Stomach (tissue), 9 donors: ENCODE measurements around the gene SLC2A10. TPM values are rescaled to one million over a fixed set of nuclear protein-coding genes. Genes with fewer than 3 reads are reported as not detected.

Experiments used
- DNase-seq, 2 donors: peaks; one replicate each; pipeline versions ENCODE4 v3.0.0 to v3.0.0-alpha.2; 2013 to 2019
- H3K27ac ChIP-seq, 5 donors: fragments of 200-600 bp in 4 of 5; sonication (generic) in 4 of 5; one replicate each; pipeline ENCODE4 v1.5.1; 2013 to 2019; ENCODE audit warnings: mild to moderate bottlenecking in 1 of 5, moderate library complexity in 1 of 5
- H3K27me3 ChIP-seq, 3 donors: fragments of 200-600 bp; sonication (generic); one replicate each; pipeline ENCODE4 v1.5.1; 2017 to 2019; ENCODE audit warnings: mixed run types in 1 of 3
- H3K36me3 ChIP-seq, 4 donors: fragments of 200-600 bp; sonication (generic); 1 replicate in 3 of 4; 2 replicates in 1 of 4; pipeline ENCODE4 v1.5.1; 2016 to 2019
- H3K4me1 ChIP-seq, 4 donors: fragments of 200-600 bp; sonication (generic); one replicate each; pipeline ENCODE4 v1.5.1; 2016 to 2019
- H3K4me3 ChIP-seq, 4 donors: fragments of 200-600 bp; sonication (generic) in 3 of 4; one replicate each; pipeline ENCODE4 v1.5.1; 2016 to 2019; ENCODE audit warnings: mild to moderate bottlenecking in 1 of 4
- H3K9me3 ChIP-seq, 4 donors: fragments of 200-600 bp; sonication (generic); one replicate each; pipeline ENCODE4 v1.5.1; 2016 to 2019
- EP300 ChIP-seq: sonication (generic); formaldehyde crosslinking; IDR thresholded peaks from one replicate; pipeline ENCODE4 v1.6.1; 2017; ENCODE audit warnings: antibody characterized with exemption
- POLR2A ChIP-seq, 4 donors: fragments of 450-650 bp; IDR thresholded peaks; one replicate each; pipeline ENCODE4 v1.6.1; 2016; ENCODE audit warnings: antibody characterized with exemption in 4 of 4, control low read depth in 2 of 4, mild to moderate bottlenecking in 1 of 4, moderate library complexity in 1 of 4
- POLR2AphosphoS5 ChIP-seq, 3 donors: sonication (generic); formaldehyde crosslinking; IDR thresholded peaks; one replicate each; pipeline ENCODE4 v1.6.1; 2016; ENCODE audit warnings: antibody characterized with exemption in 3 of 3
- WGBS, 5 donors: extraction: QIAGEN DNeasy Blood & Tissue Kit in 3 of 5; methylation state at CpG; one replicate each; pipeline versions ENCODE4 v1.1.5 to v1.1.7; 2013 to 2018; 5-methylcytosine and 5-hydroxymethylcytosine counted together
- intact Hi-C: fragments of 100-400 bp; cut with DNase I; formaldehyde crosslinking; loops from one replicate; pipeline ENCODE4 v1.15.1; 2023; ENCODE audit warnings: low total_unique reads
- polyA plus RNA-seq, 3 donors: library from polyadenylated mRNA; stranded (reverse); fragments of 200-250 nt; gene quantifications; one replicate each; pipeline ENCODE4 v1.2.3, GENCODE V29; 2013
- total RNA-seq, 5 donors: library from RNA; depleted of rRNA; stranded (reverse); fragments of >200 nt; gene quantifications; one replicate each; pipeline versions ENCODE4 v1.1.0 to v1.2.3, GENCODE V29; 2014 to 2016
- TF ChIP-seq, protein P1 (sequence below), 7 experiments: fragments of 450-650 bp in 4 of 7; fragments of 200-600 bp in 3 of 7; sonication (generic) in 3 of 7; IDR thresholded peaks; one replicate each; pipeline ENCODE4 v1.5.1; 2016 to 2019; ENCODE audit warnings: antibody characterized with exemption in 7 of 7, control low read depth in 2 of 7, mild to moderate bottlenecking in 1 of 7
- donor health status: healthy with polysubstance abuse.
- donor health status: Bipolar disorder and iron deficiency.
- donor health status: healthy.

The SLC2A10 gene
- total and polyA plus RNA-seq, 8 donors: 8.5 to 66.1 (median 21.2) TPM

DNA sequence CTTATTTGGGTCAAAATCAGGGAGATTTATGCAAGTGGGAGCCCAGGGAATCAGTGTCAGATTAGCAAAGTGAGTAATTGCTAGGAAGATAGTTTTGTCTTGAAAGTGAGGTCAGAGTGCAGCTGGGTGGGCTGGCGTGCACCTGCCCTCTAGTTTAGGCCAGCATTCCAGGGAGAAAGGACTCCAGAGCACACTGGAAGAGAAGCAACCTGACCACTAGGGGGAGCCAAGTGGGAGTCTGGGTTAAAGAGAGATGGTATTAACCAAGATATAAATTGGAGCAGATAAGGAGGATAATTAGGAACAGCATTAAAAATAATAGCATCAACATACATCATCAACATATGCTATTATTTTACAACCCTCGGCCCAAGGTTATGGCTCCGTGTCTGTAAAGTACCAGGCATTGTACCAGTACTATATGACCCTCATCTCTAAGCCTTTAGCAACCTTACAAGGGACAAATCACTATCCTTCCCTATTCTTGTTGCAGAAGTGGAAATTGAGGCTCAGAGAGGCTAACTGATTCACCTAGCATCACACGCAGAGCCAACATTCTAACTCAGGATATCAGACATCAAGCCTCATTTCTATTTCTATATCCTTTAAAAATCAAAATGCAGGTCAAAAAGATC is 57.8 kb downstream of the SLC2A10 start:
- intact Hi-C loops: no loop called here
- H3K36me3 ChIP-seq: no peaks in the 10 kb centered on the region
- WGBS, 5 donors: 65 to 72% (median 67%) methylated on average over 4 of the region's 4 CpGs
- H3K9me3 ChIP-seq: no peaks in the 10 kb centered on the region
- peak; percentile 49 to 50 for DNase-seq
- no peak for TF ChIP-seq POLR2A (IDR thresholded peaks at IDR 0.05)
- no peak for TF ChIP-seq EP300
- TF ChIP-seq, protein P1, sequence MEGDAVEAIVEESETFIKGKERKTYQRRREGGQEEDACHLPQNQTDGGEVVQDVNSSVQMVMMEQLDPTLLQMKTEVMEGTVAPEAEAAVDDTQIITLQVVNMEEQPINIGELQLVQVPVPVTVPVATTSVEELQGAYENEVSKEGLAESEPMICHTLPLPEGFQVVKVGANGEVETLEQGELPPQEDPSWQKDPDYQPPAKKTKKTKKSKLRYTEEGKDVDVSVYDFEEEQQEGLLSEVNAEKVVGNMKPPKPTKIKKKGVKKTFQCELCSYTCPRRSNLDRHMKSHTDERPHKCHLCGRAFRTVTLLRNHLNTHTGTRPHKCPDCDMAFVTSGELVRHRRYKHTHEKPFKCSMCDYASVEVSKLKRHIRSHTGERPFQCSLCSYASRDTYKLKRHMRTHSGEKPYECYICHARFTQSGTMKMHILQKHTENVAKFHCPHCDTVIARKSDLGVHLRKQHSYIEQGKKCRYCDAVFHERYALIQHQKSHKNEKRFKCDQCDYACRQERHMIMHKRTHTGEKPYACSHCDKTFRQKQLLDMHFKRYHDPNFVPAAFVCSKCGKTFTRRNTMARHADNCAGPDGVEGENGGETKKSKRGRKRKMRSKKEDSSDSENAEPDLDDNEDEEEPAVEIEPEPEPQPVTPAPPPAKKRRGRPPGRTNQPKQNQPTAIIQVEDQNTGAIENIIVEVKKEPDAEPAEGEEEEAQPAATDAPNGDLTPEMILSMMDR (IDR thresholded peaks at IDR 0.05): peak in 4 of 7 experiments; percentile 36 to 59 (median 49)
- TF ChIP-seq POLR2AphosphoS5 (IDR thresholded peaks at IDR 0.05): no peak
- H3K4me3 ChIP-seq: no peak overlapping the region
- no peaks in the 10 kb centered on the region for H3K4me1 ChIP-seq
- no peak overlapping the region for H3K27ac ChIP-seq
- peaks cover 0 to 34% (median 0%) of the 10 kb centered on the region in 3 donors for H3K27me3 ChIP-seq

DNA sequence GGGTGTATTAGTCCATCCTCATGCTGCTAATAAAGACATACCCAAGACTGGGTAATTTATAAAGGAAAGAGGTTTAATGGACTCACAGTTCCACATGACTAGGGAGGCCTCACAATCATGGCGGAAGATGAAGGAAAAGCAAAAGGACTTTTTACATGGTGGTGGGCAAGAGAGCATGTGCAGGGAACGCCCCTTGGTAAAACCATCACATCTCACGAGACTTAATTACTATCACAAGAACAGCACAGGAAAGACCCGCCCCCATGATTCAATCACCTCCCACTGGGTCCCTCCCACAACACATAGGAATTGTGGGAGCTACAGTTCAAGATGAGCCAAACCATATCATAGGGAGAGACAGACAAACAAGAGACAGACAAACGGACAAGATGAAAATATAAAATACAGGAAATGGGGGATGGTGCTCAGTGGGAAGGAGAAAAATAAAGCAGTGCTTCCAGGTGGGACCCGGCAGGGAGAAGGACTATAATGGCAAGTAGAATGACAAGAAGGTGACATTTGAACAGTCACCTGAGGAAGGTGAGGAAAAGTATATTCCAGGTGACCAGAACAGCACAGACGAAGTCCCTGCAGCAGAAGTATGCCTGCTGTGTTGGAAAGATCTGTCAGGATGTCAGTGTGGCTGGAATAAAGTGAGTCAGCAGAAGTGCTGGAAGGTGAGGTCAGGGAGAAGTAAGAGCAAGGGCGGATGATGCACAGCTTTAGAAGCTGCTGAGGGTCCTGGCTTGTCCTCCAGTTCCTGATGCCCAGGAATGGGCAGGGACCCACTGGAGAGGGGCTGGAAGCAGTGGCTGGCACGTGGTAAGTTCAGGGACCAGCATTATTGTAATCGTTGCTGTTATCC is 61.1 kb downstream of the SLC2A10 start:
- no peak overlapping the region for H3K4me3 ChIP-seq
- 73 to 77% (median 75%) methylated on average over 10 of the region's 10 CpGs for WGBS, 5 donors
- H3K27me3 ChIP-seq: peaks cover 0 to 56% (median 0%) of the 10 kb centered on the region in 3 donors
- no peaks in the 10 kb centered on the region for H3K36me3 ChIP-seq
- H3K4me1 ChIP-seq: no peaks in the 10 kb centered on the region
- DNase-seq: no peak
- H3K9me3 ChIP-seq: no peaks in the 10 kb centered on the region
- intact Hi-C loops: no loop called here
- TF ChIP-seq, protein P1 (IDR thresholded peaks at IDR 0.05): no peak
- TF ChIP-seq POLR2A (IDR thresholded peaks at IDR 0.05): no peak
- TF ChIP-seq POLR2AphosphoS5 (IDR thresholded peaks at IDR 0.05): no peak
- no peak for TF ChIP-seq EP300
- H3K27ac ChIP-seq: no peak overlapping the region

DNA sequence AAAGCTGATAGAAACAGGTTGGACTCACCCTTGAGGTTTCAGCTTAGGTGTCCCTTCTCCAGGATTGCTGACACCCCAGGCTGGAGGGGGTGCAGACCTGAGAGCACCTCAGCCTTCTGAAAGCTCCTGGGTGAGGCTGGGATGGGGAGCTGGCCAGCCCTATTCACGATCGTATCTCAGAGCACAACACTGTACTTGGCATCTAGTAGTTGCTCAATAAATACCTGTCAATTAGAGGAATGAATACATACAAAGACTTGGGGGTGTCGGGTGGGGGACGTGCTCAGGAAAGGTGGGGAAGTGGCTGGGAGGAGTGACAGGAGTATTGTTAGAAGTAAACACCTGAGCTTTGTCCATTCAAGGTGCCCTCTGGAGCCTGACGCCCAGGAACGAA is 61.7 kb downstream of the SLC2A10 start:
- H3K36me3 ChIP-seq: no peaks in the 10 kb centered on the region
- H3K4me3 ChIP-seq: no peak overlapping the region
- intact Hi-C loops: no loop called here
- DNase-seq: no peak
- no peak overlapping the region for H3K27ac ChIP-seq
- TF ChIP-seq POLR2A (IDR thresholded peaks at IDR 0.05): no peak
- TF ChIP-seq, protein P1 (IDR thresholded peaks at IDR 0.05): no peak
- no peak for TF ChIP-seq POLR2AphosphoS5 (IDR thresholded peaks at IDR 0.05)
- no peak for TF ChIP-seq EP300
- H3K9me3 ChIP-seq: no peaks in the 10 kb centered on the region
- 57 to 76% (median 67%) methylated on average over 6 of the region's 6 CpGs for WGBS, 5 donors
- H3K27me3 ChIP-seq: peaks cover 0 to 56% (median 0%) of the 10 kb centered on the region in 3 donors
- H3K4me1 ChIP-seq: no peaks in the 10 kb centered on the region

DNA sequence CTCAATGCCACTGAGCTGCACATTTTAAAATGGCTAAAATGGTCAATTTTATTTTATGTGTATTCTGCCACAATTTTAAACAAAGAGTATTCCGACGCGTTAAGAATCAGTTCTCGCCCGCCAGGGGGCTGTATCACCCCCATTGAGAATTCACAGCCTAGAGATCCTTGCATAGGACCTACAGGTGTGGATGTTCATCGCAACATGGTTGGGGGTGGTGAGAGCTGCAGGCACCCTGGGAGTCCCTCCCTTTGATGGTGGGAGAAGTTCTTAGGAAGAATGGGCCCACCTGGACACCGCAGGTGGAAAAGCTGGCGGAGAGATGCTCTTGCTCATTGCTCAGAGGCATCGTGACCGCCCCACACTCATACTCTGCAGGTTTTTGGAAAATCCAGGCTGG is 63.5 kb downstream of the SLC2A10 start:
- no peak for TF ChIP-seq POLR2AphosphoS5 (IDR thresholded peaks at IDR 0.05)
- no peak for TF ChIP-seq EP300
- no peak for TF ChIP-seq POLR2A (IDR thresholded peaks at IDR 0.05)
- TF ChIP-seq, protein P1 (IDR thresholded peaks at IDR 0.05): no peak
- no peak for DNase-seq
- WGBS, 5 donors: 62 to 78% (median 73%) methylated on average over 10 of the region's 10 CpGs
- no peak overlapping the region for H3K27ac ChIP-seq
- H3K36me3 ChIP-seq: no peaks in the 10 kb centered on the region
- intact Hi-C loops: no loop called here
- H3K4me1 ChIP-seq: no peaks in the 10 kb centered on the region
- H3K4me3 ChIP-seq: no peak overlapping the region
- H3K9me3 ChIP-seq: no peaks in the 10 kb centered on the region
- peaks cover 0 to 56% (median 0%) of the 10 kb centered on the region in 3 donors for H3K27me3 ChIP-seq
